ENCODE measurements around the gene THRSP.

GRCh38 chr11:78049348-78049747 lies 14.3 kb upstream of the THRSP start:
- TF ChIP-seq CTCF (conservative IDR thresholded peaks at IDR 0.05; ENCODE audit: low read depth, low read length) (no peak), RAD21 (IDR thresholded peaks at IDR 0.05; ENCODE audit: low read length) (no peak), RCOR1 (IDR thresholded peaks at IDR 0.05; ENCODE audit: insufficient replicate concordance, low read length) (no peak)

Data from IMR-90 (cell line).